Uterus (tissue), 4 donors: ENCODE data around the gene SH3RF3. TPM values are rescaled to one million over a fixed set of nuclear protein-coding genes. Genes with fewer than 3 reads are reported as not detected.

Experiments used
- DNase-seq, 2 donors: peaks; one replicate each; pipeline ENCODE4 v3.0.0-alpha.2; 2019 to 2020
- H3K27ac ChIP-seq, 2 donors: fragments of 200-600 bp; sonication (generic); 1 replicate in 1 of 2; 2 replicates in 1 of 2; pipeline ENCODE4 v1.5.1; 2016 to 2018
- H3K27me3 ChIP-seq, 2 donors: fragments of 200-600 bp; sonication (generic); one replicate each; pipeline ENCODE4 v1.5.1; 2018 to 2019; ENCODE audit warnings: control low read depth in 1 of 2
- H3K36me3 ChIP-seq, 2 donors: fragments of 200-600 bp; sonication (generic); one replicate each; pipeline ENCODE4 v1.5.1; 2019; ENCODE audit warnings: control low read depth in 1 of 2
- H3K4me1 ChIP-seq, 2 donors: fragments of 200-600 bp; sonication (generic); one replicate each; pipeline ENCODE4 v1.5.1; 2018 to 2019; ENCODE audit warnings: control low read depth in 1 of 2
- H3K4me3 ChIP-seq, 2 donors: fragments of 200-600 bp; sonication (generic); 1 replicate in 1 of 2; 2 replicates in 1 of 2; pipeline ENCODE4 v1.5.1; 2018 to 2019; ENCODE audit warnings: mild to moderate bottlenecking in 1 of 2
- H3K9me3 ChIP-seq, 2 donors: fragments of 200-600 bp; sonication (generic); one replicate each; pipeline ENCODE4 v1.5.1; 2019; ENCODE audit warnings: control low read depth in 1 of 2
- POLR2A ChIP-seq, 2 donors: fragments of 450-650 bp; IDR thresholded peaks; one replicate each; pipeline ENCODE4 v1.6.1; 2016; ENCODE audit warnings: antibody characterized with exemption in 2 of 2, mild to moderate bottlenecking in 1 of 2, moderate library complexity in 1 of 2
- intact Hi-C: fragments of 100-400 bp; cut with DNase I; formaldehyde crosslinking; loops from one replicate; pipeline ENCODE4 v1.15.1; 2023; ENCODE audit warnings: low total_unique reads
- total RNA-seq, 4 donors: library from RNA; depleted of rRNA in 3 of 4; stranded (reverse); fragments of >200 nt in 3 of 4; gene quantifications; one replicate each; pipeline versions ENCODE4 v1.1.0 to v1.2.4, GENCODE V29; 2014 to 2023
- TF ChIP-seq, protein P1 (sequence below), 4 experiments: fragments of 200-600 bp in 2 of 4; fragments of 450-650 bp in 2 of 4; sonication (generic) in 2 of 4; IDR thresholded peaks; one replicate each; pipeline ENCODE4 v1.5.1; 2016 to 2019; ENCODE audit warnings: antibody characterized with exemption in 4 of 4, mild to moderate bottlenecking in 2 of 4, moderate library complexity in 1 of 4
- donor health status: DM: yes; HTN: yes; CAD: no.

Gene SH3RF3
- total RNA-seq, 4 donors from 2014 or later, result 5.1 to 10.2 (median 8.7) TPM; not detected in 1

DNA sequence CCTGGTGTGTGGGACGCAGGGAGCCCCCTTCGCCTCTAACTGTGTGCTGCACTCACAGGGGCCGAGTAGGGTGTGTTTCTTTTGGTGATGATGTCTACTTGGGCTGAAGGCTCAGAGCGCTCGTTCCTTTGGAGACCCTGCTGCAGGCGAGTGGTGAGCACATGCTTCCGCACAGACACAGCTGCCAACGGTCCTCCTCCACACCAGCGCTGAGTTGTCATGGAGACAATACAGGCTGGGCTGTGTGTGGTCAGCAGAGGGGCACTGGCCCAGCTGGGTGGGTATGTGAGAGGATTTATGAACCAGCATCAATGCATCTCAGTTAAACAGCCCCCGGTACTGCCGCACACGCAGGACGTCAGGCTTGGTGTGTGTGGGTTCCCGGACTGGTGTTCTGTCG lies 143.5 kb downstream of the SH3RF3 start:
- no peak overlapping the region for H3K27ac ChIP-seq
- H3K4me1 ChIP-seq, result no peaks in the 10 kb centered on the region
- DNase-seq, result no peak
- no peaks in the 10 kb centered on the region for H3K36me3 ChIP-seq
- TF ChIP-seq, protein P1, sequence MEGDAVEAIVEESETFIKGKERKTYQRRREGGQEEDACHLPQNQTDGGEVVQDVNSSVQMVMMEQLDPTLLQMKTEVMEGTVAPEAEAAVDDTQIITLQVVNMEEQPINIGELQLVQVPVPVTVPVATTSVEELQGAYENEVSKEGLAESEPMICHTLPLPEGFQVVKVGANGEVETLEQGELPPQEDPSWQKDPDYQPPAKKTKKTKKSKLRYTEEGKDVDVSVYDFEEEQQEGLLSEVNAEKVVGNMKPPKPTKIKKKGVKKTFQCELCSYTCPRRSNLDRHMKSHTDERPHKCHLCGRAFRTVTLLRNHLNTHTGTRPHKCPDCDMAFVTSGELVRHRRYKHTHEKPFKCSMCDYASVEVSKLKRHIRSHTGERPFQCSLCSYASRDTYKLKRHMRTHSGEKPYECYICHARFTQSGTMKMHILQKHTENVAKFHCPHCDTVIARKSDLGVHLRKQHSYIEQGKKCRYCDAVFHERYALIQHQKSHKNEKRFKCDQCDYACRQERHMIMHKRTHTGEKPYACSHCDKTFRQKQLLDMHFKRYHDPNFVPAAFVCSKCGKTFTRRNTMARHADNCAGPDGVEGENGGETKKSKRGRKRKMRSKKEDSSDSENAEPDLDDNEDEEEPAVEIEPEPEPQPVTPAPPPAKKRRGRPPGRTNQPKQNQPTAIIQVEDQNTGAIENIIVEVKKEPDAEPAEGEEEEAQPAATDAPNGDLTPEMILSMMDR (IDR thresholded peaks at IDR 0.05), result no peak
- no peak for TF ChIP-seq POLR2A (IDR thresholded peaks at IDR 0.05)
- intact Hi-C loops, result no loop called here
- no peaks in the 10 kb centered on the region for H3K27me3 ChIP-seq
- no peak overlapping the region for H3K4me3 ChIP-seq
- H3K9me3 ChIP-seq, result no peaks in the 10 kb centered on the region

DNA sequence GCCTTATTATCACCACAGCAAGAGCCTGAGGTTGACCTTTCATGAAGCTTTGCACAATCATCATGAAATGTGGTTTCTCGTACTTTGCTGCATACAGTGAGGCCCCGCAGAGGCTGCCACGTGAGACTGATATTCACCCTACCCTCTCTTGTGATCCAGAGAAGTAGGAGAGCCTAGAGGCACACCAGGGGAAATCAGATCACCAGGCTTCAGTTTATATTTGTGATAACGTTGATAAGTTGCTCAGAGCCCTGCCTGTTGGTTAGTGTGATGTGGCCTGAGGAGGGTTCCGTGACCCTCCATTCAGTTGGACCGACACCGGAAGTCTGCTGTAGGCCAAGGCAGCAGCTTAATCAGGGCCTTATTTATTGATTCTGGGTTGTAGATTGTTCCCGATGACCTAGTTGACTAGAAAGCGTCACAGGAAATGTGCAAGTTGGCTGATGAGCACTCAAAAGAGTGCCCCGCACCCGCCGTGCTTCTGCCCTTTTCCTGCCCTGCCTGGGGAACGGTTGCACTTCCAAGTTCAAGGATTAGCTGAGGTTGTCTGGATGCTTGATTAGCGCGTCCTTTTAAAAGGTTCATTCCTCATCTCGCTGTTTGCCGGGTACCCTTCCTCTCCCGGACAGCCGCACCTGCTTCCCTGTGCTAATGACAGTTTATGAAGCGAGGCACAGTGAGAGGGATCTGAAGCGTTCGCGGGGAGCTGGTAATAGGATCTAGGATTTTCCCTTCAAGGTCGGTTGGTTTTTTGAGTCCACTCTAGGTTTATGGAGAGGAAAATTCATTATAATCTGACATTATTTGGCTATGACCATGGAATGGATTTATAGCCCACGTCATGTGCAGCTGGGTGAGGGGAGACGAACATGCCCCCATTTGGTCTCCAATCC lies 146.4 kb downstream of the SH3RF3 start:
- TF ChIP-seq, protein P1 (IDR thresholded peaks at IDR 0.05), result no peak
- no peak for TF ChIP-seq POLR2A (IDR thresholded peaks at IDR 0.05)
- Histone ChIP-seq H3K4me1 (no peaks in the 10 kb centered on the region), H3K9me3 (no peaks in the 10 kb centered on the region), H3K27ac (no peak overlapping the region), H3K36me3 (no peaks in the 10 kb centered on the region), H3K27me3 (no peaks in the 10 kb centered on the region), H3K4me3 (no peak overlapping the region)
- DNase-seq, result no peak
- intact Hi-C loops, result no loop called here

DNA sequence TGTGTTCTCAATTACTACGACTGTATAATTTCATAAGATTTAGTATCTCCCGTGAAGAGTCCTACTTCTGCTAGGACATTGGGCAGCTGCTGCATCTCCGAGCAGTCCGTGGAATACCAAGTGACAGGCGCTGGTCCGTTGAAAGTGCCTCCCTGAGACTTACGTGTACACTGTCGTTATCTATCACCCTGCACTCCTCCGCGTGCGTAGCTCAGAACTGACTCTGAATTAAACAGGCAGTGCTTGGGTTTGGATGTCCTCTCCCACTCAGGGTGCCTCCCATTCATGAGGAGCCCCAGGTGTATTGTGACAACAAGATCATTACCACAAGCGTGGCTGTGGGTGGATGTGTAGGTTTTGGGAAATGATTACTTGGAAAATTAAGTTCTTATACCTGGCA lies 148.4 kb downstream of the SH3RF3 start:
- no peak for DNase-seq
- intact Hi-C loops, result no loop called here
- Histone ChIP-seq H3K9me3 (no peaks in the 10 kb centered on the region), H3K27ac (no peak overlapping the region), H3K4me1 (no peaks in the 10 kb centered on the region), H3K27me3 (no peaks in the 10 kb centered on the region), H3K36me3 (no peaks in the 10 kb centered on the region), H3K4me3 (no peak overlapping the region)
- TF ChIP-seq POLR2A (IDR thresholded peaks at IDR 0.05), result no peak
- TF ChIP-seq, protein P1 (IDR thresholded peaks at IDR 0.05), result no peak

DNA sequence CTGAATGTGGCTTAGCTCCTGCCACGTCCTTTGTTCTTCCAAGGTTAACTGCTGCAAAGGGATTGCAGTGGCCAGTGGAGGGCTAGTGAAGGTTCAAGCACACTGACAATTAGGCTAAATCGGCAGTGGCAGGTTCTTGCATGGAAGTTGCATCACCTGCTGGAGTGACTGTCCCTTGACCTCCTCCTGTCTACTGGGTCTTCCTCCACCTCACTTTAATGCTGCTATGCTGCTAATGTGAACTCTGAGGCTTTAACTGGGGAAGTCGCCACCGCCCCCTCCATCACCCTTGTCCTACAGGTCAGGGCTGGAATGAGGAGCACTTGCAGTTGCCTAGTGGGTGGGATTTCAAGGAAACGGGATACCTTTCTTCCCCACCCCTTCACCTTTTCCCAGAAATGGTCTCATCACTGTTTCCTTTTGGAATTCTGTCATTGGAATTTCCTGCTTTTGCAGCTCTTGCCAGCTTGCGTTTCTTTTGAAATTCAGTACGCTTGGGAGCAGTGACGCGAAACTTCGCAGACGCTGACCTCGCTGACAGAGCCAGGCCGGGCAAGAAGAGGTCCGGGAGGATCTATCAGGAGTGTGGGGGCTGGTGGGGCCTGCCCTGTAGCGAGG lies 150.3 kb downstream of the SH3RF3 start:
- DNase-seq, result no peak

More for the DNA sequence above, 150.3 kb downstream of the SH3RF3 start:
- Histone ChIP-seq H3K27ac (no peak overlapping the region), H3K4me3 (no peak overlapping the region), H3K27me3 (no peaks in the 10 kb centered on the region), H3K36me3 (no peaks in the 10 kb centered on the region), H3K4me1 (no peaks in the 10 kb centered on the region), H3K9me3 (no peaks in the 10 kb centered on the region)
- TF ChIP-seq POLR2A (IDR thresholded peaks at IDR 0.05), result no peak
- TF ChIP-seq, protein P1 (IDR thresholded peaks at IDR 0.05), result no peak
- intact Hi-C loops, result no loop called here
